GM23338 (cell line): ENCODE results near the gene PRODH2. TPM values are rescaled to one million over a fixed set of nuclear protein-coding genes. Genes with fewer than 3 reads are reported as not detected.

Experiments
- ATAC-seq: fragments of 200-7000 bp; cut with Tn5 transposase; 3 replicates; pipeline ENCODE4 v1.9.1; 2020
- DNase-seq: peaks from one replicate; pipeline ENCODE4 v3.0.0-alpha.2; 2015; ENCODE audit warnings: low spot score
- H2AFZ ChIP-seq: fragments of 200-600 bp; sonication (generic); 2 replicates; pipeline ENCODE4 v1.8.0; 2016; ENCODE audit warnings: antibody characterized with exemption, mild to moderate bottlenecking, moderate library complexity
- H3F3A ChIP-seq: fragments of 200-600 bp; sonication (generic); replicated peaks from 2 replicates; pipeline ENCODE4 v1.8.0; 2017; ENCODE audit warnings: antibody characterized with exemption, mixed run types, low read depth
- H3K27ac ChIP-seq: fragments of 200-600 bp; sonication (generic); 2 replicates; pipeline ENCODE4 v1.6.1; 2016; ENCODE audit warnings: low read depth
- H3K27me3 ChIP-seq: fragments of 200-600 bp; sonication (generic); 2 replicates; pipeline ENCODE4 v1.8.0; 2016; ENCODE audit warnings: mild to moderate bottlenecking, mixed run types, moderate library complexity; ENCODE audit not compliant: insufficient read depth
- H3K36me3 ChIP-seq: fragments of 200-600 bp; sonication (generic); 2 replicates; pipeline ENCODE4 v1.8.0; 2016; ENCODE audit warnings: mild to moderate bottlenecking; ENCODE audit not compliant: insufficient read depth
- H3K4me1 ChIP-seq: fragments of 200-600 bp; sonication (generic); 2 replicates; pipeline ENCODE4 v1.8.0; 2016; ENCODE audit warnings: mild to moderate bottlenecking, moderate library complexity; ENCODE audit not compliant: insufficient read depth
- H3K4me2 ChIP-seq: fragments of 200-600 bp; sonication (generic); 2 replicates; pipeline ENCODE4 v1.7.1; 2017; ENCODE audit warnings: mixed run types
- H3K4me3 ChIP-seq: fragments of 200-600 bp; sonication (generic); 2 replicates; pipeline ENCODE4 v1.6.1; 2016; ENCODE audit warnings: mixed run types
- H3K79me2 ChIP-seq: fragments of 200-600 bp; sonication (generic); replicated peaks from 2 replicates; pipeline ENCODE4 v1.8.0; 2017; ENCODE audit warnings: mild to moderate bottlenecking; ENCODE audit not compliant: insufficient read depth
- H3K9me2 ChIP-seq: fragments of 200-600 bp; sonication (generic); 2 replicates; pipeline ENCODE4 v1.8.0; 2017; ENCODE audit not compliant: insufficient read depth
- H4K20me1 ChIP-seq: fragments of 200-600 bp; sonication (generic); replicated peaks from 2 replicates; pipeline ENCODE4 v1.8.0; 2017; ENCODE audit warnings: mild to moderate bottlenecking; ENCODE audit not compliant: insufficient read depth
- H3K27ac Mint-ChIP-seq: 2 replicates; pipeline ENCODE4 v1.8.0; 2020; ENCODE audit warnings: inconsistent platforms, mild to moderate bottlenecking, moderate library complexity, mixed read lengths
- H3K27me3 Mint-ChIP-seq: 3 replicates; pipeline ENCODE4 v1.8.0; 2022; ENCODE audit warnings: low read depth, mild to moderate bottlenecking, moderate library complexity, mixed read lengths, inconsistent platforms; ENCODE audit not compliant: insufficient read depth, poor library complexity
- H3K36me3 Mint-ChIP-seq: 3 replicates; pipeline ENCODE4 v1.8.0; 2021; ENCODE audit warnings: low read depth, mild to moderate bottlenecking, inconsistent platforms, moderate library complexity, mixed read lengths
- H3K4me1 Mint-ChIP-seq: 3 replicates; pipeline ENCODE4 v1.8.0; 2020; ENCODE audit warnings: mild to moderate bottlenecking, inconsistent platforms, mixed read lengths
- H3K4me3 Mint-ChIP-seq: 3 replicates; pipeline ENCODE4 v1.8.0; 2021; ENCODE audit warnings: moderate library complexity, mild to moderate bottlenecking, inconsistent platforms, mixed read lengths
- H3K9me3 Mint-ChIP-seq: 3 replicates; pipeline ENCODE4 v1.8.0; 2020; ENCODE audit warnings: moderate library complexity, mild to moderate bottlenecking, inconsistent platforms, mixed read lengths
- CREB1 ChIP-seq: fragments of 250-450 bp; sonication (Bioruptor Pico); IDR thresholded peaks from 2 replicates; pipeline ENCODE4 v1.5.0; 2020; ENCODE audit warnings: low read depth, mild to moderate bottlenecking, moderate library complexity
- ETS1 ChIP-seq: IDR thresholded peaks from 2 replicates; pipeline ENCODE4 v1.6.1; 2016; ENCODE audit warnings: antibody characterized with exemption
- EZH2 ChIP-seq: fragments of 200-600 bp; sonication (generic); IDR thresholded peaks from one replicate; pipeline ENCODE4 v1.8.0; 2017; ENCODE audit warnings: antibody characterized with exemption, mild to moderate bottlenecking, low read depth; ENCODE audit not compliant: unreplicated experiment
- EZH2phosphoT487 ChIP-seq: fragments of 200-600 bp; sonication (generic); IDR thresholded peaks from one replicate; pipeline ENCODE4 v1.8.1; 2018; ENCODE audit warnings: antibody characterized with exemption; ENCODE audit not compliant: unreplicated experiment
- JUNB ChIP-seq: IDR thresholded peaks from one replicate; pipeline ENCODE4 v1.6.1; 2016; ENCODE audit warnings: antibody characterized with exemption; ENCODE audit not compliant: unreplicated experiment
- NANOG ChIP-seq: IDR thresholded peaks from 2 replicates; pipeline ENCODE4 v1.6.1; 2016; ENCODE audit warnings: antibody characterized with exemption, borderline replicate concordance
- POLR2AphosphoS5 ChIP-seq: IDR thresholded peaks from 2 replicates; pipeline ENCODE4 v1.6.1; 2016; ENCODE audit warnings: antibody characterized with exemption, low read depth
- REST ChIP-seq: IDR thresholded peaks from one replicate; pipeline ENCODE4 v1.6.1; 2018; ENCODE audit warnings: antibody characterized with exemption; ENCODE audit not compliant: unreplicated experiment
- STAT1 ChIP-seq: IDR thresholded peaks from one replicate; pipeline ENCODE4 v1.6.1; 2016; ENCODE audit warnings: antibody characterized with exemption; ENCODE audit not compliant: unreplicated experiment
- ZNF114 ChIP-seq: fragments of 250-450 bp; sonication (Bioruptor Pico); IDR thresholded peaks from 2 replicates; pipeline ENCODE4 v1.5.0; 2020; ENCODE audit warnings: mild to moderate bottlenecking, moderate library complexity
- ZNF331 ChIP-seq: fragments of 250-450 bp; sonication (Bioruptor Pico); IDR thresholded peaks from 2 replicates; pipeline ENCODE4 v1.5.0; 2020; ENCODE audit warnings: low read depth, mild to moderate bottlenecking, moderate library complexity
- ZNF462 ChIP-seq: fragments of 250-450 bp; sonication (Bioruptor Pico); IDR thresholded peaks from 2 replicates; pipeline ENCODE4 v1.5.0; 2020; ENCODE audit warnings: mild to moderate bottlenecking, moderate library complexity
- polyA plus RNA-seq: library from polyadenylated mRNA; unstranded; fragments of >200 nt; fragmentation: Nextera tagmentation; extraction: Ambion mirVana; gene quantifications from 2 replicates; pipeline ENCODE4 v1.2.1, GENCODE V29; 2016
- total RNA-seq: library from RNA; depleted of rRNA; stranded (reverse); fragments of >200 nt; shearing (Covaris generic); gene quantifications from 2 replicates; pipeline ENCODE4 v1.2.3, GENCODE V29; 2014
- TF ChIP-seq, protein P1 (sequence below), 2 experiments: fragments of 200-600 bp in 1 of 2; sonication (generic) in 1 of 2; conservative IDR thresholded peaks; 2 replicates each; pipeline versions ENCODE4 v1.5.1 to v1.6.1; 2016 to 2017; ENCODE audit warnings: antibody characterized with exemption in 2 of 2, low read depth in 2 of 2, mild to moderate bottlenecking in 2 of 2, moderate library complexity in 1 of 2

Gene PRODH2
- total and polyA plus RNA-seq, 2 experiments from 2014 or later: not detected

DNA sequence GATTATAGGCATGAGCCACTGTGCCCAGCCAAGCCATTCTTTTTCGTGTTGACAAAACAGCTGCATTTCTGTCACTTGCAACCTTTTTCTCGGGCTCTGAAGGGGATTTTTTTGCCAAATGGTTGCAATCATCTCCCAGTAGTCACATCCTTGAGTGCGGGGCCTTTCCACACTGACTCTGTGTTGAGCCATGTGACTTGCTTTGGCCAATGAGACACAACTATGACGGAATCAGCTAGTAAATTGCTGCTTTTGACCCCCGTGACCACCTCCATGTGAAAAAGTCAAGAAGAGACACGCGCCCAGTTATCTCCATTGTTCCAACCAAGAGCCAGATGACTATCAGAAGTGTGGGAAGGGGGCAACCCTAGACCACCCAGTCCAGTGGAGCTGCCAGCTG lies 21.3 kb upstream of the PRODH2 start:
- peak overlapping the region; percentile 97 for H2AFZ ChIP-seq
- peaks cover 10% of the 10 kb centered on the region for H3K27me3 Mint-ChIP-seq

More for the DNA sequence above, 21.3 kb upstream of the PRODH2 start:
- Histone ChIP-seq H3F3A (0 out of 2 replicates have a peak, but pooled peaks cover 2% of the 10 kb centered on the region), H3K4me2 (no peak overlapping the region), H3K4me3 (no peak overlapping the region), H3K27me3 (0 out of 2 replicates have a peak, but pooled peaks cover 3% of the 10 kb centered on the region), H3K9me2 (no peaks in the 10 kb centered on the region), H4K20me1 (no peaks in the 10 kb centered on the region; the same call in 1 of the 2 replicates), H3K4me1 (peaks cover 3% of the 10 kb centered on the region; the same call in 1 of the 2 replicates), H3K36me3 (no peaks in the 10 kb centered on the region), H3K27ac (no peak overlapping the region), H3K79me2 (no peaks in the 10 kb centered on the region)
- peak; percentile 38; the same call in 2 of the 3 replicates for ATAC-seq
- no peaks in the 10 kb centered on the region for H3K9me3 Mint-ChIP-seq
- no peak for TF ChIP-seq ZNF114 (CRISPR knock-in tag)
- no peak for TF ChIP-seq ETS1
- TF ChIP-seq ZNF462 (CRISPR knock-in tag): no peak
- TF ChIP-seq REST: no peak
- no peak for TF ChIP-seq ZNF331 (CRISPR knock-in tag)
- no peak for TF ChIP-seq EZH2phosphoT487
- no peak for TF ChIP-seq STAT1
- TF ChIP-seq CREB1 (CRISPR knock-in tag): no peak
- no peak for TF ChIP-seq NANOG
- no peak for TF ChIP-seq POLR2AphosphoS5
- no peak for TF ChIP-seq JUNB
- TF ChIP-seq, protein P1, sequence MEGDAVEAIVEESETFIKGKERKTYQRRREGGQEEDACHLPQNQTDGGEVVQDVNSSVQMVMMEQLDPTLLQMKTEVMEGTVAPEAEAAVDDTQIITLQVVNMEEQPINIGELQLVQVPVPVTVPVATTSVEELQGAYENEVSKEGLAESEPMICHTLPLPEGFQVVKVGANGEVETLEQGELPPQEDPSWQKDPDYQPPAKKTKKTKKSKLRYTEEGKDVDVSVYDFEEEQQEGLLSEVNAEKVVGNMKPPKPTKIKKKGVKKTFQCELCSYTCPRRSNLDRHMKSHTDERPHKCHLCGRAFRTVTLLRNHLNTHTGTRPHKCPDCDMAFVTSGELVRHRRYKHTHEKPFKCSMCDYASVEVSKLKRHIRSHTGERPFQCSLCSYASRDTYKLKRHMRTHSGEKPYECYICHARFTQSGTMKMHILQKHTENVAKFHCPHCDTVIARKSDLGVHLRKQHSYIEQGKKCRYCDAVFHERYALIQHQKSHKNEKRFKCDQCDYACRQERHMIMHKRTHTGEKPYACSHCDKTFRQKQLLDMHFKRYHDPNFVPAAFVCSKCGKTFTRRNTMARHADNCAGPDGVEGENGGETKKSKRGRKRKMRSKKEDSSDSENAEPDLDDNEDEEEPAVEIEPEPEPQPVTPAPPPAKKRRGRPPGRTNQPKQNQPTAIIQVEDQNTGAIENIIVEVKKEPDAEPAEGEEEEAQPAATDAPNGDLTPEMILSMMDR (conservative IDR thresholded peaks at IDR 0.05; ENCODE audit: low read depth in 2 of 2): no peak
- TF ChIP-seq EZH2: no peak
- H3K4me3 Mint-ChIP-seq: no peak overlapping the region
- H3K4me1 Mint-ChIP-seq: peaks cover 4% of the 10 kb centered on the region; the same call in 2 of the 3 replicates
- no peak overlapping the region for H3K27ac Mint-ChIP-seq
- DNase-seq: no peak
- no peaks in the 10 kb centered on the region for H3K36me3 Mint-ChIP-seq
